GM12892 (cell line): ENCODE measurements around the gene LETM1.

ENCODE experiments used
- POLR2A ChIP-seq: IDR thresholded peaks from 2 replicates; pipeline ENCODE4 v1.6.1; 2011; ENCODE audit warnings: low read depth, low read length, control low read depth
- TAF1 ChIP-seq: IDR thresholded peaks from 2 replicates; pipeline ENCODE4 v1.6.1; 2011; ENCODE audit warnings: low read depth, mild to moderate bottlenecking, control low read depth, low read length, borderline replicate concordance

DNA sequence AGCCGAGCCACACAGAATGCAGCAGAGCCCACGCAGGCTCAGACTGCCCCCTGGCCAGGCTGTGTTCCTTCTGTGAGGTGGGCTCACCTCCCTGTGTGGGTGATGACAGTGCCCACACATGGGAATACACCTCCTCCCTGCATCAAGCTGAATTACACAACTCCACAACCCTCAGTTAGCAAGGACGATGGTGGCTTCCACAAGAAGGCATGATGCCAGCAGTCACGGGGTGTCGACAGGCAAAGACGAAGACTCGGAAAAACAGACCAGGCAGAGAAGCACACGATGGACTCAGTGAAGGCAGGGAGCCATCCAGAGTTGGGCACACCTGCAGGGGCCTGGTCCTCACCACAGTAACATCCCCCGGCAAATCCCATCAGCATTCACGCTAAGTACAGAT is 12.1 kb downstream of the LETM1 start:
- no peak for TF ChIP-seq POLR2A
- TF ChIP-seq TAF1: no peak
